GM19397 (cell line): ENCODE data around the gene CCT8.
"Not testable (repeated sequence)": the region's sequence is repeated elsewhere in the genome, so short reads cannot be mapped to it uniquely, and the experiment has no call there.

ENCODE experiments used
- ATAC-seq: cut with Tn5 transposase; IDR thresholded peaks from one replicate; pipeline ENCODE4 v1.9.1; 2021; ENCODE audit warnings: mild to moderate bottlenecking, moderate library complexity; ENCODE audit not compliant: unreplicated experiment

CCT8 gene

DNA sequence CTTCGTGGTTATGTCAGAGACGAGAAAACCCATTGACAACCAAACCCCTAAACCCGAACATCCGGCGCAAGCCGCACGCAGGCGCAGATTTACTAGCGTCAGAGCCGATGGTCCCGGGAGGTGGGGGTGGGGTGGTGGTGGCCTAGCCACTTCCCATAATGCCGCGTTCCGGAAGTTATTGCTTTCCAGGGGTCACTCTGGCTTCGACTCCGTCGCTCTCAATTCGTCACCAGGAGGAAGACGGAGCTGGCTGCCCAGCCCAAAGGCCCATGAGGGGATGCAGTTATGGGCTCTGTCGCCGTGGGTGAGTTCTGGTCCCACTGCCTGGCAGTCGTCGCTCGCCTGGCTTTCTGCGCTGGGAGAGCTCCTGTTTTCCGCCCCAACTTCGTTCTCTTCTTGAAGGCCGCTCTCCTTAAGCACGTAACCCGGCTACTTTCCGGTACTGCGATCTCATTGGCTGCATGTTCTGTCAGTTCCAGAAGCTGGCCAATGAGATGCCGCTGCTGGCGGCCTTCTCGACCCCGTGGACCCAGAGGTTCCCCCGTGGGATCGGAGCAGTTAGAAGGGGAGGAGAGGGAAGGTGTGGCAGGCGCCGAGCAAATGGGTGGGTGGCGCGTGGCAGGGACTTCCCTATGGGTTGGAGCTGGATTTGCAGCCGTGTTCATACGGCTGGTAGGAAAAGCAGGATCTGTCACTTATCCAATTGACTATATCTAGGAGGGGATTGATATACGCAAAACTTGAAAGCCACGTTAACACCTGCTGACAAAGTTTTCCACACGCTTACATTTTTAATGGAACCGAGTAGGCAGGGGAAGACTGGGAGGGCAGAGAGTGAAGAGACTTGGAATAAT lies 48.7 kb downstream of the CCT8 start, which contains the start of gene USP16:
Gene USP16 (plus strand): TSS at position 195 of the 854 bp plus-strand sequence. CDS start 3,246 bp downstream, outside the sequence.
- peak; percentile 98 for ATAC-seq

GRCh38 chr21:29022166-29022565 lies 51.3 kb downstream of the CCT8 start:
- no peak for ATAC-seq

DNA sequence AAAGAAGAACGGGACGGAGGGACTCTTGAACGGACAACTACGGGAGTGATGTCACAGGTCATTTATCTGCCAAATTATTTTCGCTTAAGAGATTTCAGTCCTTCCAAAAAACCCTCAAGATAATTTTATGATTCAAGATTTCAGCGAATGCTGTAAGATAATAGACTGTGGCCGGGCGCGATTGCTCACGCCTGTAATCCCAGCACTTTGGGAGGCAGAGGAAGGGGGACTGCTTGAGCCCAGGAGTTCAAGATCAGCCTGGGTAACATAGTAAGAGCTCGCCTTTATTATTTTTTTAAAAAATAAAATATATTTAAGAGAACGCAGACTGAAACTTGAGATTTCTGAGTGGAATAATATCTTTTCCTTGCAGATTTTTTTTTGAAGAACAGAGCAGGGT lies 54.9 kb downstream of the CCT8 start:
- peak; percentile 16 for ATAC-seq

DNA sequence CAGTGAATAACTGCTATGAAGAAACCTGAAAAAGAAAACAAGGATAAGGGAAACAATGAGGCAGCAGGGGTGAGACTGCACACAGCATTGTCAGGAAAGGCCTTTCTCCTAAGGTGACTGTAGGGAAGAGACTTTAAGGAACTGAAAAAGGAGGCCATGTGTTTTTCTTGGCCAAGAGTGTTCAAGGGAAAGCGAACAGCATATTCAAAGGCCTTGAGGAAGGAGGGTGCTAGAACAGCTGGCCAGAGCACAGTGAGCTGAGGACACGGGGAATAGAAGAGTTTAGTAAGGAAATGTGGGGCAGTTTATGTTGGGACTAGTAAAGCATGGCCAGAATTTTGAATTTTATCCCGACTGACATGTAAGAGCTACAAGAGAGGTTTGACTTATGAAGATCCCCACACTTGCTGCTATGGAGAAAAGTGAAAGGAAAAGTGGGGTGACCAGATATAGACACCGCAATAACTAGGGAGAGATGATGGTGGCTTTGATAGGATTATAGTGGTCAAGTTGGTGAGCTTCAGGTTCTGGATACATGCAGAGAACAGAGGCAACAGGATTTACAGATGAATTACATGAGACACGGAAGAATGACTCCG lies 55.7 kb downstream of the CCT8 start:
- no peak for ATAC-seq

GRCh38 chr21:29011236-29011635 lies 62.2 kb downstream of the CCT8 start:
- not testable (repeated sequence) for ATAC-seq

DNA sequence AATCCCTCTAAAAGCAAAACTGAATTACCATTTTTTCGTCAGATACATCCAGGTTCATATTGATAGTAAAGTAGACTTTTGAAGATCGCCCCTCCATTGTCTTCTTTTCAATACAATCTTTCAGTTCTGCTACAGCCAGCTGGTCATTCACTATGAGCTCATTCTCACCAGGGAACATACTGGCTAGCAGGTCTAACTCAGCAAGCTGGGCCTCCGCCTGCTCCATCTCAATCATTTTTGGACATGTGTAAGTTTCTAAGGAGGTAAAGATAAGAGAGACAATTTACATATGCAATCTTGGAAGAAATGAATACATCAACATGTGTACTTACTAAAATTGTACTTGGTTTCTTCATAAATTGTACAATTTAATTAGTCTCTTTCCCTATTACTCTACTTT lies 65.1 kb downstream of the CCT8 start:
- no peak for ATAC-seq

DNA sequence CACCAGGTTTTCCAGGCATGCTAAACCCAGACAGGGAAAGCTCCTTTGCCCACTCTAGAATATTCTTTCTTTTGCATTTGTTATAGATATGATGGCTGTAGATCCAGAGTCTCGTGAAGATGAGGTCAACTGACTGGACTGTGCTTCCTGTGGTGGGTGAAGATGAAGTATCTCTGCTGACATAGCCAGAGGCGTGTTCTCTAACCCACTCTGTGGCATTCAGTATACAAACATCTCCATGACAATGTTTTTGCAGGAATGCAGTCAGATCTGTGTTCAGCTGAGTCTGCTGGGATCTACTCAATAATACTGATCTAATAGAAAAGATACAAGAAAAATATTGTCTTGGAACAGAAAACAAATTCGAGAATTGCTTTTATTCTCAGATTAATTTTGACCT lies 65.6 kb downstream of the CCT8 start:
- ATAC-seq = no peak

- ATAC-seq = no peak
Observed at GRCh38 chr21:29007135-29007534, 66.3 kb downstream of the CCT8 start.
